Stomach smooth muscle (tissue), 2 donors: ENCODE data around the gene ZNF524.
A peak's percentile ranks its signal among the peaks of the same experiment; 100 is the strongest.

Source experiments
- H3K27ac ChIP-seq: one replicate; pipeline ENCODE4 v1.7.0; 2013; ENCODE audit warnings: mild to moderate bottlenecking, low read length, inconsistent platforms
- H3K27me3 ChIP-seq, 2 donors: one replicate each; pipeline ENCODE4 v1.7.0; 2013; ENCODE audit warnings: low read length in 2 of 2; ENCODE audit not compliant: insufficient read depth in 2 of 2, control insufficient read depth in 1 of 2
- H3K36me3 ChIP-seq, 2 donors: one replicate each; pipeline ENCODE4 v1.7.0; 2013; ENCODE audit warnings: low read length in 2 of 2; ENCODE audit not compliant: control insufficient read depth in 2 of 2, insufficient read depth in 2 of 2
- H3K4me1 ChIP-seq: one replicate; pipeline ENCODE4 v1.7.0; 2013; ENCODE audit warnings: low read length; ENCODE audit not compliant: control insufficient read depth, insufficient read depth
- H3K4me3 ChIP-seq, 2 donors: one replicate each; pipeline ENCODE4 v1.7.0; 2013; ENCODE audit warnings: low read length in 2 of 2
- H3K9ac ChIP-seq, 2 donors: one replicate each; pipeline ENCODE4 v1.7.0; 2013; ENCODE audit warnings: low read length in 2 of 2, mild to moderate bottlenecking in 1 of 2
- H3K9me3 ChIP-seq, 2 donors: one replicate each; pipeline ENCODE4 v1.7.0; 2013; ENCODE audit warnings: low read length in 2 of 2; ENCODE audit not compliant: control insufficient read depth in 2 of 2
- donor health status: healthy.
- donor health status: Pancreatic carcinoma.

Gene ZNF524

GRCh38 chr19:55648585-55649267 lies 48.6 kb downstream of the ZNF524 start:
- Histone ChIP-seq H3K27ac (peak overlapping the region; percentile 82), H3K36me3 (peaks cover 6 to 10% of the 10 kb centered on the region in 2 donors), H3K27me3 (no peaks in the 10 kb centered on the region), H3K9me3 (no peaks in the 10 kb centered on the region), H3K4me3 (peak overlapping the region; percentile 83 to 84), H3K4me1 (peaks cover 41% of the 10 kb centered on the region), H3K9ac (peak overlapping the region; percentile 76 to 81)

DNA sequence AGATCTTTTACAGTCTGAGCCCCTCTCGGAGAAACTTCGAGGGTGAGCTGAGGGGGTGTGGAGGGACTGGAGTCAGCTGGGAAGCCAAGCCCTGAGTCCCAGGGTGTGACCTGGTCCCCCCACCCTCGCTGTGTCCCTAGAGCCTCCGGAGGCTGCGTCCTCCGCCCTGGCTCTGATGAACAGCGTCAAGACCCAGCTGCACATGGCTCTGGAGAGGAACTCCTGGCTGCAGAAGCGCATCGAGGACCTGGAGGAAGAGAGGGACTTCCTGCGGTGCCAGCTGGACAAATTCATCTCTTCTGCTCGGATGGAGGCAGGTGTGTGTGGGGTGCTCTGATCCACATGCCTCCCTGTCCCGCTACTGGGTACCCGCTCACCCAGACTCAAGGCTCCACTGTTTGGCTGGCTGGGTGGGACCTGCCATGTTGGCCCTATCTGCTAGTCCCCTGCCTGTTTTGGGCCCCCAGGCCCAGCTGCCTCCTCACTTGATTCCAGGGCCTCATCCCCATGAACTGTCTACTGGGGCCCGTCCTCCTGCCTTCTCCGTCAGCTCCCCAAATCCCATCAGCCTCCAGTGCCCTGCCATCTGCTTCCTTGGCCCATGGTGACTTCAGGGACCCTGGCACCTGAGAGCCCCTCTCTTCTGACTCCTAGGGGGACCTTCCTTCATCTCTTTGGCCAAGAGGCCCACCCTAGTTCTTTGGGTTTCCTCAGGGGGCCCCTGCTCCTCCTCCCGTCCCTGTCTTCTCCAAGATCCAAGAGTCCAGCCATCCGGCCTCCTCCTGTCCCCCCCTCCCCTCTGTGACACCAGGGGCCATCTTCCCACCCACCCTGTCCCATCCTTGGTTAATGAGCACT lies 49.4 kb downstream of the ZNF524 start:
- peaks cover 6 to 10% of the 10 kb centered on the region in 2 donors for H3K36me3 ChIP-seq
- peaks cover 35% of the 10 kb centered on the region for H3K4me1 ChIP-seq
- peak overlapping the region; percentile 82 for H3K27ac ChIP-seq
- H3K27me3 ChIP-seq: no peaks in the 10 kb centered on the region
- peak overlapping the region; percentile 83 to 84 for H3K4me3 ChIP-seq
- no peaks in the 10 kb centered on the region for H3K9me3 ChIP-seq
- H3K9ac ChIP-seq: peak overlapping the region in 1 of 2 donors; percentile 81

GRCh38 chr19:55650126-55650557 lies 50.1 kb downstream of the ZNF524 start:
- no peak overlapping the region for H3K4me3 ChIP-seq
- H3K9ac ChIP-seq: no peak overlapping the region
- peaks cover 28% of the 10 kb centered on the region for H3K4me1 ChIP-seq
- no peaks in the 10 kb centered on the region for H3K9me3 ChIP-seq
- H3K27me3 ChIP-seq: no peaks in the 10 kb centered on the region
- no peak overlapping the region for H3K27ac ChIP-seq
- H3K36me3 ChIP-seq: peaks cover 4 to 6% of the 10 kb centered on the region in 2 donors

DNA sequence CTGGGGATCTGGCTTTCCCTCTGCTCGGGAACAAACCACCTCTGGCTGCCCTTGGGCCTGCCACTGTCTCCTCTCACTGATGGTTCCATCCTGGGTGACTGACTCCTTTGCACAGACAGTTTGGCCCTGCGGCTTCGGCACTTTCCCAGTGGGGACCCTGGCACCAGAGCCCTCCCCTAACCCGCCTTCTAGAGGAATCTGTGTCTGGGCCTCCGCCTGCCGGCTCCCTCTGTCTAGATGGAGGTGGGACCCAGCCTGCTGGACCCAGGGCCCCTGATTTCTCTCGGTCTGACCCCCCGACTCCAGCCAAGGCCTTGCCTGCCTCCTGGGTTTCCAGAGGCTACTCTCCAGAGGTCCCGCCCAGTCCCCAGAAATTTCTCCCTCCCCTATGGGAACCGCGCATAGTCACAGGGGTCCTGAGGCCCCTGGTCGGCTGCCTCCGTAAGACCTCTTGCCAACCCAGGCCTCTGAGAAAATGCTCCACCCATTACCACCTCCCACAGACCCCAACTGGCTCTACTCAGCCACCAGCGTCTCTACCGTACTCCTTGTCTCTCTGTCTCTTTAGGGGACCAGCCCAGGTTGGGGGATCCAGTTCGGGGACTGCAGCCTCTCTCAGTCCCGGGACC lies 50.6 kb downstream of the ZNF524 start:
- Histone ChIP-seq H3K9ac (no peak overlapping the region), H3K4me1 (peaks cover 31% of the 10 kb centered on the region), H3K27ac (no peak overlapping the region), H3K27me3 (no peaks in the 10 kb centered on the region), H3K4me3 (no peak overlapping the region), H3K36me3 (peaks cover 0 to 2% of the 10 kb centered on the region in 2 donors), H3K9me3 (no peaks in the 10 kb centered on the region)

- Histone ChIP-seq H3K36me3 (peaks cover 0 to 2% of the 10 kb centered on the region in 2 donors), H3K4me1 (peaks cover 36% of the 10 kb centered on the region), H3K4me3 (no peak overlapping the region), H3K9ac (no peak overlapping the region), H3K27me3 (no peaks in the 10 kb centered on the region), H3K27ac (no peak overlapping the region), H3K9me3 (no peaks in the 10 kb centered on the region)
Observed at GRCh38 chr19:55651236-55651635, 51.1 kb downstream of the ZNF524 start.

GRCh38 chr19:55652311-55653128 lies 52.4 kb downstream of the ZNF524 start:
- no peak overlapping the region for H3K4me3 ChIP-seq
- H3K27ac ChIP-seq: no peak overlapping the region
- peaks cover 42% of the 10 kb centered on the region for H3K4me1 ChIP-seq

More at GRCh38 chr19:55652311-55653128, 52.4 kb downstream of the ZNF524 start:
- H3K36me3 ChIP-seq: peaks cover 0 to 2% of the 10 kb centered on the region in 2 donors
- no peaks in the 10 kb centered on the region for H3K9me3 ChIP-seq
- H3K27me3 ChIP-seq: no peaks in the 10 kb centered on the region
- H3K9ac ChIP-seq: no peak overlapping the region
